Right forelimb (tissue), 1 donor: ENCODE measurements around the gene EEFSEC.

Experiments used
- DNase-seq: peaks from one replicate; pipeline ENCODE4 v3.0.0-alpha.2; 2018

EEFSEC gene

GRCh38 chr3:128243602-128244504 lies 90.6 kb downstream of the EEFSEC start:
- DNase-seq: no peak

- no peak for DNase-seq
Measured at GRCh38 chr3:128245460-128245859, 92.2 kb downstream of the EEFSEC start.

GRCh38 chr3:128247666-128248409 lies 94.6 kb downstream of the EEFSEC start:
- no peak for DNase-seq

GRCh38 chr3:128252083-128252482 lies 98.8 kb downstream of the EEFSEC start:
- DNase-seq: no peak

GRCh38 chr3:128253150-128253549 lies 99.9 kb downstream of the EEFSEC start:
- DNase-seq: no peak

- DNase-seq: no peak
Measured at GRCh38 chr3:128254066-128254590, 100.8 kb downstream of the EEFSEC start.

GRCh38 chr3:128254967-128255366 lies 101.7 kb downstream of the EEFSEC start:
- DNase-seq: no peak

GRCh38 chr3:128256131-128256530 lies 102.8 kb downstream of the EEFSEC start:
- no peak for DNase-seq

- DNase-seq: no peak
Measured at GRCh38 chr3:128257632-128258031, 104.4 kb downstream of the EEFSEC start.

GRCh38 chr3:128260275-128260674 lies 107.0 kb downstream of the EEFSEC start:
- no peak for DNase-seq

- DNase-seq: no peak
Measured at GRCh38 chr3:128262457-128262856, 109.2 kb downstream of the EEFSEC start.

GRCh38 chr3:128263118-128263517 lies 109.8 kb downstream of the EEFSEC start:
- DNase-seq: no peak

- no peak for DNase-seq
Measured at GRCh38 chr3:128263946-128264345, 110.7 kb downstream of the EEFSEC start.

- DNase-seq: no peak
Measured at GRCh38 chr3:128266453-128266852, 113.2 kb downstream of the EEFSEC start.

- DNase-seq: no peak
Measured at GRCh38 chr3:128267541-128267940, 114.3 kb downstream of the EEFSEC start.

GRCh38 chr3:128269006-128269775 lies 115.9 kb downstream of the EEFSEC start:
- no peak for DNase-seq

GRCh38 chr3:128269796-128270195 lies 116.5 kb downstream of the EEFSEC start:
- DNase-seq: no peak

GRCh38 chr3:128270559-128271492 lies 117.5 kb downstream of the EEFSEC start:
- DNase-seq: no peak

- DNase-seq: no peak
Measured at GRCh38 chr3:128271536-128272332, 118.5 kb downstream of the EEFSEC start.

- no peak for DNase-seq
Measured at GRCh38 chr3:128273109-128273840, 120.0 kb downstream of the EEFSEC start.
